GM12891 (cell line): Measurements from ENCODE around the gene LRMDA.
"Not testable (repeated sequence)": the region's sequence is repeated elsewhere in the genome, so short reads cannot be mapped to it uniquely, and the experiment has no call there.

Source experiments
- POLR2A ChIP-seq: IDR thresholded peaks from 2 replicates; pipeline ENCODE4 v1.6.1; 2011; ENCODE audit warnings: low read depth, low read length, control low read depth
- POLR2AphosphoS5 ChIP-seq: IDR thresholded peaks from 2 replicates; pipeline ENCODE4 v1.6.1; 2011; ENCODE audit warnings: low read depth, low read length, control low read depth
- POU2F2 ChIP-seq: IDR thresholded peaks from 2 replicates; pipeline ENCODE4 v1.6.1; 2011; ENCODE audit warnings: low read depth, mild to moderate bottlenecking, control low read depth, low read length, moderate library complexity
- SPI1 ChIP-seq: IDR thresholded peaks from 2 replicates; pipeline ENCODE4 v1.6.1; 2011; ENCODE audit warnings: low read depth, low read length, control low read depth
- TAF1 ChIP-seq: IDR thresholded peaks from 2 replicates; pipeline ENCODE4 v1.6.1; 2011; ENCODE audit warnings: low read depth, low read length, control low read depth

DNA sequence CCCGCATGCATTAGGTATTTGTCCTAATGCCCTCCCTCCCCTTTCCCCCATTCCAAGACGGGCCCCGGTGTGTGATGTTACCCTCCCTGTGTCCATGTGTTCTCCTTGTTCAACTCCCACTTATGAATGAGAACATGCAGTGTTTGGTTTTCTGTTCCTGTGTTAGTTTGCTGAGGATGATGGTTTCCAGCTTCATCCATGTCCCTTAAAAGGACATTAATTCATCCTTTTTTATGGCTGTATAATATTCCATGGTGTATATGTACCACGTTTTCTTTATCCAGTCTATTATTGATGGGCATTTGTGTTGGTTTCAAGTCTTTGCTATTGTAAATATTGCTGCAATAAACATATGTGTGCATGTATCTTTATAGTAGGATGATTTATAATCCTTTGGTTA, 335.3 kb downstream of the LRMDA start:
- not testable (repeated sequence) for TF ChIP-seq POLR2AphosphoS5, POLR2A, POU2F2, TAF1, SPI1
